GM13977 (cell line): ENCODE results near the gene ATP8A2.

Source experiments
- DNase-seq: peaks from one replicate; pipeline ENCODE4 v3.0.0; 2012; ENCODE audit warnings: low spot score
- CTCF ChIP-seq: IDR thresholded peaks from 2 replicates; pipeline ENCODE4 v1.5.1; 2012; ENCODE audit warnings: mild to moderate bottlenecking, control low read depth; ENCODE audit not compliant: insufficient read depth; ENCODE audit errors: extremely low read depth, missing control alignments
- in situ Hi-C: fragments of 300-500 bp; cut with MboI; formaldehyde crosslinking; loops from one replicate; pipeline ENCODE4 v1.12.0; 2022; ENCODE audit warnings: low sequenced_read_pairs, low pct_unique_long_range_greater_than_20kb, mixed read lengths, inconsistent platforms; ENCODE audit not compliant: unreplicated experiment

Gene ATP8A2

GRCh38 chr13:25987987-25988386, 616.2 kb downstream of the ATP8A2 start:
- in situ Hi-C loops: no loop called here

GRCh38 chr13:25988661-25989060, 616.9 kb downstream of the ATP8A2 start:
- in situ Hi-C loops: no loop called here
- DNase-seq: no peak
- TF ChIP-seq CTCF: no peak

More at GRCh38 chr13:25987987-25988386, 616.2 kb downstream of the ATP8A2 start:
- TF ChIP-seq CTCF: no peak
- no peak for DNase-seq

GRCh38 chr13:25990801-25991200, 619.0 kb downstream of the ATP8A2 start:
- DNase-seq: no peak
- TF ChIP-seq CTCF: no peak
- in situ Hi-C loops: no loop called here

GRCh38 chr13:25992076-25992475, 620.3 kb downstream of the ATP8A2 start:
- TF ChIP-seq CTCF: no peak
- in situ Hi-C loops: no loop called here
- DNase-seq: no peak

- TF ChIP-seq CTCF: no peak
- in situ Hi-C loops: no loop called here
- no peak for DNase-seq
These were observed 635.7 kb downstream of the ATP8A2 start for GRCh38 chr13:26007261-26008125.

GRCh38 chr13:26010487-26011207, 638.9 kb downstream of the ATP8A2 start:
- TF ChIP-seq CTCF: no peak
- in situ Hi-C loops: no loop called here
- DNase-seq: no peak
